SU-DHL-6 (cell line): ENCODE results near the gene DPH1.
"Not testable (repeated sequence)": the region's sequence is repeated elsewhere in the genome, so short reads cannot be mapped to it uniquely, and the experiment has no call there.

Experiments used
- H2AFZ ChIP-seq: fragments of 200-600 bp; sonication (generic); 2 replicates; pipeline ENCODE4 v1.6.1; 2014; ENCODE audit warnings: low read depth, mild to moderate bottlenecking, moderate library complexity, mixed read lengths, antibody characterized with exemption, low read length; ENCODE audit not compliant: severe bottlenecking
- H3F3A ChIP-seq: fragments of 200-600 bp; shearing (Covaris generic); 2 replicates; pipeline ENCODE4 v1.6.0; 2016; ENCODE audit warnings: antibody characterized with exemption, mild to moderate bottlenecking; ENCODE audit not compliant: insufficient read depth
- H3K27ac ChIP-seq: fragments of 200-600 bp; sonication (generic); 2 replicates; pipeline ENCODE4 v1.5.1; 2016; ENCODE audit warnings: low read depth, mild to moderate bottlenecking, low read length, moderate library complexity, mixed read lengths
- H3K27me3 ChIP-seq: fragments of 200-600 bp; sonication (generic), shearing (Covaris generic); 2 replicates; pipeline ENCODE4 v1.6.0; 2014; ENCODE audit warnings: mild to moderate bottlenecking, low read length
- H3K36me3 ChIP-seq: fragments of 200-600 bp; sonication (generic); 2 replicates; pipeline ENCODE4 v1.6.1; 2014; ENCODE audit warnings: mild to moderate bottlenecking, low read length, mixed read lengths
- H3K4me2 ChIP-seq: fragments of 300-600, 200-600 bp; shearing (Covaris generic), sonication (generic); 2 replicates; pipeline ENCODE4 v1.6.0; 2014; ENCODE audit warnings: low read length, low read depth, mild to moderate bottlenecking; ENCODE audit not compliant: poor library complexity, severe bottlenecking
- H3K4me3 ChIP-seq: fragments of 200-600 bp; sonication (generic); 2 replicates; pipeline ENCODE4 v1.5.1; 2014; ENCODE audit warnings: antibody characterized with exemption, low read length, mild to moderate bottlenecking, mixed read lengths; ENCODE audit not compliant: insufficient read depth, poor library complexity, severe bottlenecking
- H3K79me2 ChIP-seq: fragments of 200-600 bp; sonication (generic); 2 replicates; pipeline ENCODE4 v1.6.1; 2014; ENCODE audit warnings: mild to moderate bottlenecking, low read length, moderate library complexity; ENCODE audit not compliant: insufficient read depth
- H3K9ac ChIP-seq: fragments of 200-600 bp; sonication (generic); 2 replicates; pipeline ENCODE4 v1.7.0; 2014; ENCODE audit warnings: mild to moderate bottlenecking, low read length
- H3K9me2 ChIP-seq: fragments of 200-600 bp; sonication (generic); replicated peaks from 2 replicates; pipeline ENCODE4 v1.6.1; 2014; ENCODE audit warnings: low read length; ENCODE audit not compliant: insufficient read depth
- H3K9me3 ChIP-seq: fragments of 200-600 bp; sonication (generic); 2 replicates; pipeline ENCODE4 v1.6.1; 2014; ENCODE audit warnings: low read length, mixed read lengths; ENCODE audit not compliant: insufficient read depth
- H4K20me1 ChIP-seq: fragments of 200-600 bp; sonication (generic); 2 replicates; pipeline ENCODE4 v1.6.1; 2014; ENCODE audit warnings: low read depth, mild to moderate bottlenecking, antibody characterized with exemption, low read length, moderate library complexity, mixed read lengths
- CTCF ChIP-seq: fragments of 200-600 bp; sonication (generic); IDR thresholded peaks from one replicate; pipeline ENCODE4 v1.5.1; 2017; ENCODE audit warnings: antibody characterized with exemption, mild to moderate bottlenecking, low read length, moderate library complexity; ENCODE audit not compliant: insufficient read depth, poor library complexity, severe bottlenecking
- EZH2phosphoT487 ChIP-seq: fragments of 200-600 bp; sonication (generic), shearing (Covaris generic); conservative IDR thresholded peaks from 2 replicates; pipeline ENCODE4 v1.6.1; 2018; ENCODE audit warnings: mild to moderate bottlenecking, antibody characterized with exemption, low read length, moderate library complexity, mixed read lengths

DPH1 gene

GRCh38 chr17:2009737-2010136, 20.2 kb upstream of the DPH1 start:
- Histone ChIP-seq H3K27me3 (no peaks in the 10 kb centered on the region), H3K9ac (no peak overlapping the region), H3K4me2 (no peak overlapping the region), H4K20me1 (no peaks in the 10 kb centered on the region), H2AFZ (no peak overlapping the region), H3K79me2 (no peaks in the 10 kb centered on the region), H3K9me3 (no peaks in the 10 kb centered on the region), H3K9me2 (no peaks in the 10 kb centered on the region), H3F3A (no peaks in the 10 kb centered on the region), H3K36me3 (no peaks in the 10 kb centered on the region), H3K4me3 (no peak overlapping the region), H3K27ac (no peak overlapping the region)
- TF ChIP-seq EZH2phosphoT487 (no peak), CTCF (no peak)

DNA sequence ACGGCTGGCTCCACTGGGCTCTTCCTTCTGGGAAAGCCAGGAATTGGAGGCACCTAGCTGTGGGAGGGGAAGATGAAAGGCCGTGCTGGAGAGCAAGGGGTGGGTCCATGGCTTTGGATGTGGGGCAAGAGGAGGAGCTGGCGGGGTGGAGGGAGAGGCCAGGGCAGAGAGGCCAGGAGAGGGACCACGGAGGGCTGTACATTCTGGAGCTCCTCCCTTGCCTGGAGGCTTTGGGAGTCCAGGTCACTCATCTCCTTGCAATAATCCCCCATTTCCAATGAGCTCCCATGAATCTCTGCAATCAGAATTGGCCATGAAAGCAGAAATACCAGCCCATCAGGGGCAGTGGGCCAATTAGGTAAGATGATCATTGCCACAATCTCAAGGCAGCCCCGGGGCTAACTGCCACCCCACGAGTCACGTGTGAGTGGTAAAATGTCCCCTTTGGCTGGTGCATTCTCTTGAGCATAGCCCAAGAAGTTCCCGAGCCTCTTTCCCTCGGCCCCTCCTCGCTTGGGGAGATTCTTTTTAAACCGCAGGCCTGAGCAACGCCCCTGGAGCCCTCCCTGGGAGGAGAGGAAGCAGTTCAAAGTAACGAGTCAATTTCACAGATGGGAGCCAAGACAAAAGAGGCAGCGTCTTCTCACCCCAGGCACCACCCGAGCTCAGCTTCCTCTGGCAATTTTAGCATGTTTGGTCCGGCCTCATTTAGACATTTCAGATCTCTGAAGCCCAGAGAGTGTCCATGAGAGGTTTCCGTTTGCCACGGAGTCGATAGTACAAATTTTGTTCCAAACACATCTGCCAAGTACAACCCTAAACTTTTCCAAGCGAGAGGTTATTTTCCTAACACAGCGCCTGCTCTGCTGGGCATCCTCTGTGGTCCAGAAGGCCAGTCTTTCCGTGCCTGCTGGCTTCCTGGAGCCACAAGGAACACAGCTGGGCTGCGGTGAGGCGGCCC, 18.3 kb upstream of the DPH1 start:
- no peaks in the 10 kb centered on the region for H3K27me3 ChIP-seq
- H3K4me3 ChIP-seq, result no peak overlapping the region
- H3K9me2 ChIP-seq, result no peaks in the 10 kb centered on the region
- no peaks in the 10 kb centered on the region for H3K9me3 ChIP-seq
- H3K79me2 ChIP-seq, result no peaks in the 10 kb centered on the region
- H3F3A ChIP-seq, result no peaks in the 10 kb centered on the region
- H4K20me1 ChIP-seq, result no peaks in the 10 kb centered on the region
- no peaks in the 10 kb centered on the region for H3K36me3 ChIP-seq
- TF ChIP-seq EZH2phosphoT487 (no peak), CTCF (no peak)
- H2AFZ ChIP-seq, result no peak overlapping the region
- H3K9ac ChIP-seq, result no peak overlapping the region
- no peak overlapping the region for H3K27ac ChIP-seq
- no peak overlapping the region for H3K4me2 ChIP-seq

- H3K9me2 ChIP-seq, result no peaks in the 10 kb centered on the region
- no peak overlapping the region for H3K4me2 ChIP-seq
- no peak overlapping the region for H3K27ac ChIP-seq
- no peaks in the 10 kb centered on the region for H4K20me1 ChIP-seq
- no peaks in the 10 kb centered on the region for H3K27me3 ChIP-seq
- no peak for TF ChIP-seq CTCF
- no peak overlapping the region for H3K4me3 ChIP-seq
- H2AFZ ChIP-seq, result no peak overlapping the region
- no peak overlapping the region for H3K9ac ChIP-seq
- no peaks in the 10 kb centered on the region for H3F3A ChIP-seq
- H3K9me3 ChIP-seq, result no peaks in the 10 kb centered on the region
- H3K79me2 ChIP-seq, result no peaks in the 10 kb centered on the region
- H3K36me3 ChIP-seq, result no peaks in the 10 kb centered on the region
Observed at GRCh38 chr17:2012499-2012898, 17.5 kb upstream of the DPH1 start.

GRCh38 chr17:2013220-2013993, 16.5 kb upstream of the DPH1 start:
- not testable (repeated sequence) for H2AFZ ChIP-seq, H4K20me1 ChIP-seq, H3K4me3 ChIP-seq, H3K9me3 ChIP-seq, H3K36me3 ChIP-seq, H3K27me3 ChIP-seq, H3K9ac ChIP-seq, H3F3A ChIP-seq, H3K27ac ChIP-seq, H3K4me2 ChIP-seq, H3K9me2 ChIP-seq, H3K79me2 ChIP-seq
